ENCODE measurements around the gene ZNF668.

ZNF668 gene

DNA sequence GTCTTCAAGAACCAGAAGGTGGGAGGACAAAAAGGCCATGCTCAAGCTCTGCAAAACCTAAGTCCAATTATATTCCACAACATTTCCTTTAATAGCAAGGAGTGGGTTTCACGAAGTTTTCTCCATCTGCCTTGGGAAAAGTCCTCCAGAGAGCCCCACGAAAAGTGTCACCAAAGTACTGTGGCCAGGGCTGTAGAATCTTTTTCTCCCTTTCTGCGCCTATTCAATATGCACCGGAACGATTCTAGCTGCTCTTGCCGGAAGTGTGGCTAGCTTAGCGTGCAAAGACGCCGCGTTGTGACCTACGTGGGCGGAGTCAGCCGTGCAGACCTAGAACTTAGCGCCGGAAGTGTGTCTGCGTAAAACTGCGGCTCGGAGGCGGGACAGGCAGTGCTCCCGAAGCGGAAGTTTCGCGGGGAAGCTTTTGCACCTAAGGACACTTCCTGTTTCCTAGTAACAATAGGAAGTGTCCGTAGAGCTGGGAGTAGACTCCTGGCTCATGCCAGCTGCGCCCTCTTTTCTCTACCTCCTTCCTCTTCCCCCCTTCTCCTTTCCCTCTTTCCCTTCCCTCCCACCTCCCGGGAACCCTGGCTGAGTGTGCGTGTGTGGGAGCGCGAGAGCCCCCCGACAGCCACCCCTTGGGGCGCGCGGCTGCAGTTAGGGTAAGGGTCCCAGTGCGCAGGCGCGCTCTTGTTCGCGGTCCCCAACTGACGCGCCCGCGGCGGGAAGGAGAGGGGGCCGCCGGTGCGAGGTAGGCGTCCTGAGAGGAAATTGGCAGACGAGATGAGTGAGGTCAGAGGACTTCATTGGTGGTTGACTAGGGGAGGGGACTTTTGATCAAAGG, at the start of gene ZNF668, which contains the start of gene ZNF646:
Gene ZNF668, minus strand, starts transcription at position 271 of the 844 bp plus-strand sequence. CDS start 9,781 bp downstream, outside the sequence.
Gene ZNF646, plus strand, starts transcription at position 453 of the 844 bp plus-strand sequence. CDS start 1,903 bp downstream, outside the sequence.
- Histone ChIP-seq H3K4me1 (peaks cover 29 to 45% (median 39%) of the 10 kb centered on the region in 10 experiments), H3K27me3 (no peaks in the 10 kb centered on the region), H3K36me3 (peaks cover 32 to 47% (median 35%) of the 10 kb centered on the region in 11 experiments), H3K4me2 (peak within 1 kb of the TSS; percentile 89 to 98 (median 93)), H4K20me1 (peaks cover 24 to 77% (median 45%) of the 10 kb centered on the region in 11 experiments; a peak in 21 of 22 replicates), H3K9me3 (replicated peaks in 1 of 11) (no peaks in the 10 kb centered on the region), H3K4me3 (peak within 1 kb of the TSS; percentile 77 to 96 (median 84)), H3K9ac (peak within 1 kb of the TSS; percentile 92 to 98 (median 95)), H3K27ac (peak within 1 kb of the TSS; percentile 91 to 98 (median 95))
- no peak for TF ChIP-seq Cebpa-rat (IDR thresholded peaks at IDR 0.05)

DNA sequence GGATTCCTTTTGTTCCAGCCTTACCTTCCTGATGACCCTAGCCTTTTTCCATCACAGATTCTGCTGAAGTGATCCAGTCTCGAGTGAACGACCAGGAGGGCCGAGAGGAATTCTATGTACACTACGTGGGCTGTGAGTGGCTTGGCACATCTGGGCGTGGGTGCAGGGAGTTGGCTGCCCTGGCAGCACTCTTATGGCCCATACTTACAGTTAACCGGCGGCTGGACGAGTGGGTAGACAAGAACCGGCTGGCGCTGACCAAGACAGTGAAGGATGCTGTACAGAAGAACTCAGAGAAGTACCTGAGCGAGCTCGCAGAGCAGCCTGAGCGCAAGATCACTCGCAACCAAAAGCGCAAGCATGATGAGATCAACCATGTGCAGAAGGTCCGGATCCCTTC, 46.1 kb upstream of the ZNF668 start:
- Histone ChIP-seq H3K27ac (peak overlapping the region in 1 of 11 experiments; percentile 96; a peak in 1 of 22 replicates), H3K9ac (peak overlapping the region in 7 of 11 experiments; percentile 3 to 93 (median 13); a peak in 6 of 22 replicates), H3K9me3 (replicated peaks in 1 of 11) (no peaks in the 10 kb centered on the region), H3K27me3 (no peaks in the 10 kb centered on the region), H3K4me1 (peaks cover 22 to 43% (median 27%) of the 10 kb centered on the region in 10 experiments), H3K36me3 (peaks cover 53 to 66% (median 64%) of the 10 kb centered on the region in 11 experiments), H3K4me2 (peak overlapping the region in 1 of 11 experiments; percentile 97; a peak in 1 of 22 replicates), H3K4me3 (no peak overlapping the region), H4K20me1 (peaks cover 0 to 29% (median 0%) of the 10 kb centered on the region in 11 experiments; a peak in 8 of 22 replicates)
- TF ChIP-seq Cebpa-rat (IDR thresholded peaks at IDR 0.05), result no peak

DNA sequence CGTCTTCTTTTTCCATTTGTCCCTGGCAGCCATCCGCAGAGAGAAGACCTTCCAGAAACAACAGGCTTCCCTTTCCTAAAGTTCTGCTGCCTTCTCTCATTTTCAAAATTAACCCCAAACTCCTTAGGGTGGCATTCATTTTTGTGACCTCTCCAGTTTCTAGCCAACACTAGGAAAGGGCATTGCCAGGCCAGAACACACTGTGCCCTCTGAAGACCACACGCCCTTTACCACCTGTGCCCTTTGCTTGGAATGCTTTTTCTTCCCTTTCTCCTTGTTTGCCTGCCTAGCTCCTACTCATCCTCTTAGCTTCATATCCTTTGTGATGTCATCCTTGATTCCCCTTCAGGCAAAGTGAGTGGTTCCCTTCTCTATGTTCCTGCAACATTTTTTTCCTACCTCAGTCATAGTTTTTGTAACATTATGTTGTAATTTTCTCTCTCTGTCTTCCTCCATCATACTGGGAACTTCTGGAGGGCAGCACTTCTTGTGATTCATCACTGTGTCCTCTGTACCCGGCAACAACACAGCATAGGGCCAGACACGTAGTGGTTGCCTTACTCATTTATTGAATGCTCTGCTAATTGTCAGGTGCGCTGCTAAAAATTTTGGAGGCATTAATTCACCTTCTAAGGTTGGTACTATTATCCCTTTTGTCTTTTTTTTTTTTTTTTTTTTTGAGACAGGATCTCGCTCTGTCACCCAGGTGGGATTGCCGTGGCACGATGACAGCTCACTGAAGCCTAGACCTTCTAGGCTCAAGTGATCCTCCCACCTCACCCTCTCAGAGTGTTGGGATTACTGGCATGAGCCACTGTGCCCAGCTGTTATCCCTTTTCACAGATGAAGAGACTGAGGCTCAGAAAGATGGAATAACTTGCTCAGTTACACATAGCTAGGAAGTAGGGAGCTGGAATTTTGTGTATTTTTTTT, 44.4 kb upstream of the ZNF668 start:
- H3K27me3 ChIP-seq, result no peaks in the 10 kb centered on the region
- H3K36me3 ChIP-seq, result peaks cover 43 to 50% (median 48%) of the 10 kb centered on the region in 11 experiments
- H3K27ac ChIP-seq, result peak overlapping the region; percentile 78 to 96 (median 88)
- H3K9me3 ChIP-seq (replicated peaks in 1 of 11), result no peaks in the 10 kb centered on the region
- H3K4me3 ChIP-seq, result peak overlapping the region; percentile 62 to 85 (median 72)
- peak overlapping the region; percentile 85 to 99 (median 94) for H3K4me2 ChIP-seq
- H3K4me1 ChIP-seq, result peaks cover 35 to 57% (median 42%) of the 10 kb centered on the region in 10 experiments
- H3K9ac ChIP-seq, result peak overlapping the region; percentile 81 to 93 (median 86)
- TF ChIP-seq Cebpa-rat (IDR thresholded peaks at IDR 0.05), result no peak
- H4K20me1 ChIP-seq, result peaks cover 0 to 29% (median 0%) of the 10 kb centered on the region in 11 experiments; a peak in 8 of 22 replicates

DNA sequence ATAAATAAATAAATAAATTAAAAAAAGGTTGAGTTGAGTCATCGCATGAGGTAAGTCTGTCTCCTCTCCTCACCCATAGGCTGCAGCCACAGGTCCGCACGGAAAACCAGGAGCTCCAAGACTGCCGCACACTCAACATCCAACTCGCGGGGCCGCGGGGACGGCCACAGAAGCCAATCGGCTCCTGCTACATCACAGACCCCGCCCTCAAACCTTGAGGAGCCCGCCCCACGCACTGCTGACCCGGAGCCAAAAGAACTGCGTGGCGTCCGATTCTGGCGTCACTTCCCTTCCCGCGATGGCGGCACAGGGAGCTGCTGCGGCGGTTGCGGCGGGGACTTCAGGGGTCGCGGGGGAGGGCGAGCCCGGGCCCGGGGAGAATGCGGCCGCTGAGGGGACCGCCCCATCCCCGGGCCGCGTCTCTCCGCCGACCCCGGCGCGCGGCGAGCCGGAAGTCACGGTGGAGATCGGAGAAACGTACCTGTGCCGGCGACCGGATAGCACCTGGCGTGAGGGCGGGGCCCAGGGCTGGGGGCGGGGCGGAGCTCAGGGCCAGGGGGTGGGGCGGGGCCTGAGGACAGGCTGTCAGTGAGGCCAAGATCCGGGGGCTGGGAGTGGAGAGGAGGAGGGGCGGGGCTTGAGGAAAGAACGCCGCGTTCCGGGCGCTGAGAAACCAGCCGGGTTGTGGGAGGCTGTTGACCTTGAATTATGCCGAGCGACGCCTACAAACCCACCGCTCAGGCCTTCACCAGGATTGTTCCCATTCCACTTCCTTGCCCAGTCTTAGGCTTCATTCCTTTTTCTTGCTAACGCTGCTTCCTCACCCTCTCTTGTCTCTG, 43.6 kb upstream of the ZNF668 start, which contains the start of gene KAT8:
Gene KAT8, plus strand, starts transcription at position 281 of the 839 bp plus-strand sequence. Its CDS starts 18 bp downstream, at position 299.
- H3K27me3 ChIP-seq, result no peaks in the 10 kb centered on the region
- no peak for TF ChIP-seq Cebpa-rat (IDR thresholded peaks at IDR 0.05)
- peak within 1 kb of the TSS; percentile 81 to 93 (median 86) for H3K9ac ChIP-seq
- H3K4me2 ChIP-seq, result peak within 1 kb of the TSS; percentile 91 to 99 (median 94)
- H3K36me3 ChIP-seq, result peaks cover 38 to 47% (median 44%) of the 10 kb centered on the region in 11 experiments
- peaks cover 44 to 66% (median 51%) of the 10 kb centered on the region in 10 experiments for H3K4me1 ChIP-seq
- H3K4me3 ChIP-seq, result peak within 1 kb of the TSS; percentile 62 to 85 (median 72)
- H4K20me1 ChIP-seq, result peaks cover 0 to 29% (median 0%) of the 10 kb centered on the region in 11 experiments; a peak in 8 of 22 replicates
- H3K9me3 ChIP-seq (replicated peaks in 1 of 11), result no peaks in the 10 kb centered on the region
- peak within 1 kb of the TSS; percentile 78 to 96 (median 88) for H3K27ac ChIP-seq

DNA sequence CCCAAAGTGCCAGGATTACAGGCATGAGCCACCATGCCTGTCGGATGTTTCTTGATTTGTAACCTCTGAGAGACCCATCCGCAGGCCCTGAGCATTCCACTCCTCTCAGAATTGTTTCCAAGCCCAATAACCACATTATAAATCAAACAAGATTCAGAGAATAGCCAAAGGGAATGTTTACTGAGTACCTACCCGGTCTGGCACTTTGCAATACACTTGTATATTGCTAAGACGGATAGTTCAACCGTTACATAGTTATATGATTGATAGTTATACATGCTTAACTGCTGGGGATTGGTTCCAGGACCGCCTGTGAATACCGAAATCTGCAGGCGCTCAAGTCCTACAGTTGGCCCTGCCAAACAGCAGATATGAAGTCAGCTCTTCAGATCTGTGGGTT, 40.4 kb upstream of the ZNF668 start:
- peaks cover 50 to 91% (median 69%) of the 10 kb centered on the region in 10 experiments for H3K4me1 ChIP-seq
- peak overlapping the region in 8 of 11 experiments; percentile 84 to 92 (median 88); a peak in 14 of 22 replicates for H3K27ac ChIP-seq
- no peak overlapping the region for H3K4me3 ChIP-seq
- TF ChIP-seq Cebpa-rat (IDR thresholded peaks at IDR 0.05), result no peak
- peaks cover 0 to 16% (median 0%) of the 10 kb centered on the region in 11 experiments; a peak in 8 of 22 replicates for H4K20me1 ChIP-seq
- H3K36me3 ChIP-seq, result peaks cover 38 to 47% (median 44%) of the 10 kb centered on the region in 11 experiments
- peak overlapping the region in 10 of 11 experiments; percentile 18 to 92 (median 80); a peak in 16 of 22 replicates for H3K4me2 ChIP-seq
- H3K9me3 ChIP-seq (replicated peaks in 1 of 11), result no peaks in the 10 kb centered on the region
- no peaks in the 10 kb centered on the region for H3K27me3 ChIP-seq
- H3K9ac ChIP-seq, result peak overlapping the region in 2 of 11 experiments; percentile 68 to 74; a peak in 1 of 22 replicates

DNA sequence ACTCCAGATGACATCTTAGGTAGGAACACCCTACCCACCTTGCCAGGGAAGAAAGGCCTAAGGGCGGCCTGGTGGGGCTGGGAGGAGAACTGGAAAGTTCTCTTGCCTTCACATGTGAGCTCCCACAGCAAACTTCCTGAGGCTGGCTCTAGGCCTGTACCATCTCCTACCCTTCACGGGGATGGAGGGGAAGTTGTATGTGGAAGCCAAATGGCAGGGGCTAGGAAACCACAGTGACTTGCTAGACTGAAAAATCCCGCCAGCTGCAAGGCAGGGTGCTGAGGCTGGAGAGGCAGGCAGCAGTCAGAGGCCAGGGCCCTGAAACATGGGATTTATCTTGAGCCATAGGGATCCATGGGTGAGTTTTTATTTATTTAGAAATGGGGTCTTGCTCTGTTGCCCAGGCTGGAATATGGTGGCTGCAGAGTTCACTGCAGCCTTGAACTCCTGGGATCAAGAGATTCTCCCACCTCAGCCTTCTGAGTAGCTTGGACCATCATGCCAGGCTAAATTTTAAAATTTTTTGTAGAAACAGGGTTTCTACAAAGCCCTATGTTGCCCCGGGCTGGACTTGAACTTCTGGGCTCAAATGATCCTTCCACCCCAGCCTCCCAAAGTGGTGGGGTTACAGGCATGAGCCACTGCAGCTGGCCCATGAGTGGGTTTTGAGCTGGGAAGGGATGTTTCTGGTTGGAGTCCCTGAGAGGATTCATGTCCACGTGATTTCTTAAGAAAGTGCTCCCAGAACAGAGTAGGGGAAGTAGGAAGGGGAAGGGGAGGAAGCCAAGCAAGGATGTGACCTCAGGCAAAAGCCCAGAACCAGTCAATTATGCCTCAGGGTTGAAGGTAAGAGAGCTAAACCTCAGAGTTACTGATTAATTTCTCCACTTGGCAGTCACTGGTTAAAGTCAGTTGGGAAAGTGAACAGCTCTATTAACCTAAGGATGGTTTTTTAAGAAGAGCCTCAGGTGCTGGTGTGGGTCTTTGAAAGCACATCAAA, 39.4 kb upstream of the ZNF668 start:
- Histone ChIP-seq H3K4me1 (peaks cover 51 to 88% (median 68%) of the 10 kb centered on the region in 10 experiments), H3K9ac (peak overlapping the region; percentile 43 to 80 (median 71)), H3K4me2 (peak overlapping the region; percentile 64 to 96 (median 84)), H3K27ac (peak overlapping the region; percentile 46 to 92 (median 86)), H3K4me3 (peak overlapping the region in 7 of 10 experiments; percentile 11 to 54 (median 31); a peak in 8 of 20 replicates), H3K9me3 (replicated peaks in 1 of 11) (no peaks in the 10 kb centered on the region), H3K36me3 (peaks cover 35 to 41% (median 38%) of the 10 kb centered on the region in 11 experiments), H3K27me3 (no peaks in the 10 kb centered on the region), H4K20me1 (peaks cover 0 to 6% (median 0%) of the 10 kb centered on the region in 11 experiments; a peak in 8 of 22 replicates)
- no peak for TF ChIP-seq Cebpa-rat (IDR thresholded peaks at IDR 0.05)
